Mucosa of descending colon (tissue), 3 donors: ENCODE measurements around the gene ANKS1B. TPM values are rescaled to one million over a fixed set of nuclear protein-coding genes. Genes with fewer than 3 reads are reported as not detected.

Experiments used
- ATAC-seq: fragments of 200-7000 bp; cut with Tn5 transposase; one replicate; pipeline ENCODE4 v1.9.1; 2020; ENCODE audit warnings: mild to moderate bottlenecking, moderate library complexity
- DNase-seq, 3 donors: peaks; one replicate each; pipeline ENCODE4 v3.0.0-alpha.2; 2020
- H3K36me3 ChIP-seq: fragments of 200-600 bp; one replicate; pipeline ENCODE4 v1.8.0; 2021; ENCODE audit warnings: low read depth, mild to moderate bottlenecking
- H3K4me1 ChIP-seq: fragments of 200-600 bp; one replicate; pipeline ENCODE4 v1.8.0; 2021; ENCODE audit warnings: low read depth, mild to moderate bottlenecking
- H3K4me3 ChIP-seq: fragments of 200-600 bp; one replicate; pipeline ENCODE4 v1.8.0; 2021; ENCODE audit warnings: mild to moderate bottlenecking
- H3K9me3 ChIP-seq: fragments of 200-600 bp; one replicate; pipeline ENCODE4 v1.8.0; 2021; ENCODE audit warnings: mild to moderate bottlenecking
- CTCF ChIP-seq: fragments of 200-600 bp; IDR thresholded peaks from one replicate; pipeline ENCODE4 v1.8.0; 2022; ENCODE audit warnings: antibody characterized with exemption, mild to moderate bottlenecking
- intact Hi-C, 2 donors: fragments of 100-400 bp; cut with DNase I in 1 of 2; cut with micrococcal nuclease in 1 of 2; formaldehyde crosslinking; loops; one replicate each; pipeline versions ENCODE4 v1.11.0 to v1.11.1; 2022; cut with DNase I, micrococcal nuclease
- total RNA-seq, 3 donors: library from RNA; stranded (reverse); fragmentation: NEBNext Ultra II Directional in 2 of 3; extraction: Animal tissue kit (Norgen Biotek cat#: 25700) in 2 of 3; gene quantifications; one replicate each; pipeline versions ENCODE4 v1.2.1 to v1.2.4, GENCODE V29; 2021 to 2023
- donor health status: DM: no; HTN: no; CAD: no; lungs with moderate emphysema.
- donor health status: DM: no; HTN: no; CAD: no.
- donor health status: DM: no; HTN: yes; CAD: no.

ANKS1B gene
- total RNA-seq, 3 donors from 2014 or later: 1.1 to 22.2 (median 2.3) TPM

GRCh38 chr12:99201906-99202645 is 782.7 kb downstream of the ANKS1B start:
- DNase-seq (no peak), ATAC-seq (no peak)
- no peak for TF ChIP-seq CTCF
- Histone ChIP-seq H3K9me3 (peaks cover 4% of the 10 kb centered on the region), H3K4me3 (no peak overlapping the region), H3K4me1 (no peaks in the 10 kb centered on the region), H3K36me3 (no peaks in the 10 kb centered on the region)
- intact Hi-C loops: no loop called here

- DNase-seq (no peak), ATAC-seq (no peak)
These were observed 783.9 kb downstream of the ANKS1B start for GRCh38 chr12:99200711-99201384.

GRCh38 chr12:99195474-99195873 is 789.3 kb downstream of the ANKS1B start:
- DNase-seq: no peak
- no peaks in the 10 kb centered on the region for H3K36me3 ChIP-seq
- no peak for TF ChIP-seq CTCF

More at GRCh38 chr12:99200711-99201384, 783.9 kb downstream of the ANKS1B start:
- Histone ChIP-seq H3K4me1 (no peaks in the 10 kb centered on the region), H3K36me3 (no peaks in the 10 kb centered on the region), H3K9me3 (peaks cover 7% of the 10 kb centered on the region), H3K4me3 (no peak overlapping the region)
- intact Hi-C loops: no loop called here
- no peak for TF ChIP-seq CTCF

GRCh38 chr12:99192489-99192888 is 792.2 kb downstream of the ANKS1B start:
- no peak for TF ChIP-seq CTCF

More at GRCh38 chr12:99195474-99195873, 789.3 kb downstream of the ANKS1B start:
- intact Hi-C loops: no loop called here
- H3K4me1 ChIP-seq: no peaks in the 10 kb centered on the region
- no peak for ATAC-seq
- no peak overlapping the region for H3K4me3 ChIP-seq
- peaks cover 15% of the 10 kb centered on the region for H3K9me3 ChIP-seq

GRCh38 chr12:99176871-99177270 is 807.9 kb downstream of the ANKS1B start:
- intact Hi-C loops: no loop called here
- no peaks in the 10 kb centered on the region for H3K36me3 ChIP-seq
- no peak for DNase-seq
- H3K4me1 ChIP-seq: no peaks in the 10 kb centered on the region
- no peak overlapping the region for H3K4me3 ChIP-seq
- peaks cover 2% of the 10 kb centered on the region for H3K9me3 ChIP-seq
- no peak for TF ChIP-seq CTCF
- ATAC-seq: no peak

More at GRCh38 chr12:99192489-99192888, 792.2 kb downstream of the ANKS1B start:
- intact Hi-C loops: no loop called here
- no peaks in the 10 kb centered on the region for H3K4me1 ChIP-seq
- H3K4me3 ChIP-seq: no peak overlapping the region
- no peaks in the 10 kb centered on the region for H3K36me3 ChIP-seq
- DNase-seq: no peak
- peaks cover 26% of the 10 kb centered on the region for H3K9me3 ChIP-seq
- ATAC-seq: no peak
